ENCODE measurements around the gene RNF225.
"Not testable (repeated sequence)": the region's sequence is repeated elsewhere in the genome, so short reads cannot be mapped to it uniquely, and the experiment has no call there.

Gene RNF225

GRCh38 chr19:58409010-58409790 lies 13.7 kb downstream of the RNF225 start:
- peak; percentile 65 for DNase-seq

GRCh38 chr19:58416604-58417003 lies 21.1 kb downstream of the RNF225 start:
- DNase-seq: no peak

- no peak for DNase-seq
Measured at GRCh38 chr19:58417071-58417470, 21.6 kb downstream of the RNF225 start.

- no peak for DNase-seq
Measured at GRCh38 chr19:58428617-58429016, 33.2 kb downstream of the RNF225 start.

- no peak for DNase-seq
Measured at GRCh38 chr19:58429745-58430144, 34.3 kb downstream of the RNF225 start.

- DNase-seq: no peak
Measured at GRCh38 chr19:58434217-58434616, 38.8 kb downstream of the RNF225 start.

- peak; percentile 56 for DNase-seq
Measured at GRCh38 chr19:58439576-58440554, 44.4 kb downstream of the RNF225 start, which contains the start of gene ZNF132. ZNF132 (minus strand) TSS chr19:58440153; CDS start chr19:58439821, 332 bp downstream.

- DNase-seq: no peak
Measured at GRCh38 chr19:58440556-58440955, 45.1 kb downstream of the RNF225 start.

- not testable (repeated sequence) for DNase-seq
Measured at GRCh38 chr19:58442986-58443385, 47.5 kb downstream of the RNF225 start.
